ENCODE measurements around the gene ELAVL1. TPM values are rescaled to one million over a fixed set of nuclear protein-coding genes. Genes with fewer than 3 reads are reported as not detected.
"Not testable (repeated sequence)": the region's sequence is repeated elsewhere in the genome, so short reads cannot be mapped to it uniquely, and the experiment has no call there.

The ELAVL1 gene
- total and polyA plus RNA-seq, 10 donors: 13.5 to 66.7 (median 29.9) TPM

DNA sequence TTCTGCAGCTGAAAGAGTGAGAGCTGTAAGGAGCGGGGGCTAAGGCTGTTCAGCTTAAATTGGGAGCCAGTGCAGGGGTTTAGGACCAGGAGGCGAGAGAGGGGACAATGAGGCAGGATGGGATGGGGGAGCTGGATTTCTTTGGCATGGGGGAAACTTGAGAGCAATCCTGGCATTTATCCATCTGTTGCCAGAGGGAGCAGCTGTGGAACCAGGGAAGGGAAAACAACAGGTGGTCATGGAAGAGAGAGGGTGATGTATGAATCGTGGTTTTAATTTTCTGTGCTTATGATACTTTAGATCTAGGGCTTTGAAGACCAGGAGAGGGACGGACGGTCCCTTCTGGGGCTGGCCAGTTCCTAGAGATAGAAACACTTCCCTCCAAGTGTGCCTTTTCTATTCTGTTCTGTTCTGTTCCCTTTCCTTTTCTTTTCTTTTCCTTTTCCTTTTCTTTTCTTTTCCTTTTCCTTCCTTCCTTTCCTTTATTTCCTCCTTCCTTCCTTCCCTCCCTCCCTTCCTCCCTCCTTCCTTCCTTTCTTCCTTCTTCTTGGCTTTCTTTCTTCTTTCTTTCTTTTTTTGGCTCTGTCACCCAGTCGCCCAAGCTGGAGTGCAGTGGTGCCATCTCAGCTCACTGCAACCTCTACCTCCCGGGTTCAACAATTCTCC lies 31.1 kb upstream of the ELAVL1 start:
- peaks cover 0 to 24% (median 0%) of the 10 kb centered on the region in 7 donors for H3K27me3 ChIP-seq (replicated peaks in 1 of 7)
- TF ChIP-seq POLR2AphosphoS5 (IDR thresholded peaks at IDR 0.05) (no peak), POLR2A (IDR thresholded peaks at IDR 0.05) (no peak)
- TF ChIP-seq, protein P1, sequence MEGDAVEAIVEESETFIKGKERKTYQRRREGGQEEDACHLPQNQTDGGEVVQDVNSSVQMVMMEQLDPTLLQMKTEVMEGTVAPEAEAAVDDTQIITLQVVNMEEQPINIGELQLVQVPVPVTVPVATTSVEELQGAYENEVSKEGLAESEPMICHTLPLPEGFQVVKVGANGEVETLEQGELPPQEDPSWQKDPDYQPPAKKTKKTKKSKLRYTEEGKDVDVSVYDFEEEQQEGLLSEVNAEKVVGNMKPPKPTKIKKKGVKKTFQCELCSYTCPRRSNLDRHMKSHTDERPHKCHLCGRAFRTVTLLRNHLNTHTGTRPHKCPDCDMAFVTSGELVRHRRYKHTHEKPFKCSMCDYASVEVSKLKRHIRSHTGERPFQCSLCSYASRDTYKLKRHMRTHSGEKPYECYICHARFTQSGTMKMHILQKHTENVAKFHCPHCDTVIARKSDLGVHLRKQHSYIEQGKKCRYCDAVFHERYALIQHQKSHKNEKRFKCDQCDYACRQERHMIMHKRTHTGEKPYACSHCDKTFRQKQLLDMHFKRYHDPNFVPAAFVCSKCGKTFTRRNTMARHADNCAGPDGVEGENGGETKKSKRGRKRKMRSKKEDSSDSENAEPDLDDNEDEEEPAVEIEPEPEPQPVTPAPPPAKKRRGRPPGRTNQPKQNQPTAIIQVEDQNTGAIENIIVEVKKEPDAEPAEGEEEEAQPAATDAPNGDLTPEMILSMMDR (IDR thresholded peaks at IDR 0.05 in 8 of 11, conservative IDR thresholded peaks at IDR 0.05 in 3 of 11): no peak
- 77 to 87% (median 81%) methylated on average over 7 of the region's 7 CpGs for WGBS, 5 donors
- DNase-seq: no peak
- intact Hi-C loops (cut with DNase I; ENCODE audit: low total_unique reads): no loop called here
- H3K4me3 ChIP-seq: no peak overlapping the region
- H3K4me1 ChIP-seq: no peaks in the 10 kb centered on the region
- H3K36me3 ChIP-seq: no peaks in the 10 kb centered on the region
- H3K9me3 ChIP-seq: no peaks in the 10 kb centered on the region
- H3K27ac ChIP-seq: no peak overlapping the region

DNA sequence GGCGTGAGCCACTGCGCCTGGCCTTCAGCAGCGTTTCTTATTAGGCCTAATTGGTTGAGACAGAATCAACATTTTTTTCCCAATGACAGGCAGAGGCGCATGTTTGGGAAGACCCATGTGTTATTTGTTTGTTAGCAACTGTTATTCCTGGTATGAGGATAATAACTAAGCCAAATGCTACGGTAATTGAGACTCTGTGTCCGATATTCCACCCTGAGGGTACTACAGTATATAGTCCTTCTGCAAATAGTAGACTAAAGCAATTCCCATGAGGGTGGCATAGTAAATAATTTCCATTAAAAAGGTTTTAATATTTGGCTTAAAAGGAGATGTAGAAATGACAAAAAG lies 28.7 kb upstream of the ELAVL1 start:
- Histone ChIP-seq H3K27me3 (replicated peaks in 1 of 7) (peaks cover 0 to 21% (median 0%) of the 10 kb centered on the region in 7 donors), H3K4me3 (no peak overlapping the region), H3K4me1 (no peaks in the 10 kb centered on the region), H3K9me3 (no peaks in the 10 kb centered on the region), H3K27ac (no peak overlapping the region), H3K36me3 (no peaks in the 10 kb centered on the region)
- intact Hi-C loops (cut with DNase I; ENCODE audit: low total_unique reads): no loop called here
- DNase-seq: no peak
- no peak for TF ChIP-seq POLR2A (IDR thresholded peaks at IDR 0.05)
- TF ChIP-seq, protein P1 (IDR thresholded peaks at IDR 0.05 in 8 of 11, conservative IDR thresholded peaks at IDR 0.05 in 3 of 11): no peak
- TF ChIP-seq POLR2AphosphoS5 (IDR thresholded peaks at IDR 0.05): no peak
- WGBS, 5 donors: 83 to 94% (median 91%) methylated on average over 6 of the region's 6 CpGs

DNA sequence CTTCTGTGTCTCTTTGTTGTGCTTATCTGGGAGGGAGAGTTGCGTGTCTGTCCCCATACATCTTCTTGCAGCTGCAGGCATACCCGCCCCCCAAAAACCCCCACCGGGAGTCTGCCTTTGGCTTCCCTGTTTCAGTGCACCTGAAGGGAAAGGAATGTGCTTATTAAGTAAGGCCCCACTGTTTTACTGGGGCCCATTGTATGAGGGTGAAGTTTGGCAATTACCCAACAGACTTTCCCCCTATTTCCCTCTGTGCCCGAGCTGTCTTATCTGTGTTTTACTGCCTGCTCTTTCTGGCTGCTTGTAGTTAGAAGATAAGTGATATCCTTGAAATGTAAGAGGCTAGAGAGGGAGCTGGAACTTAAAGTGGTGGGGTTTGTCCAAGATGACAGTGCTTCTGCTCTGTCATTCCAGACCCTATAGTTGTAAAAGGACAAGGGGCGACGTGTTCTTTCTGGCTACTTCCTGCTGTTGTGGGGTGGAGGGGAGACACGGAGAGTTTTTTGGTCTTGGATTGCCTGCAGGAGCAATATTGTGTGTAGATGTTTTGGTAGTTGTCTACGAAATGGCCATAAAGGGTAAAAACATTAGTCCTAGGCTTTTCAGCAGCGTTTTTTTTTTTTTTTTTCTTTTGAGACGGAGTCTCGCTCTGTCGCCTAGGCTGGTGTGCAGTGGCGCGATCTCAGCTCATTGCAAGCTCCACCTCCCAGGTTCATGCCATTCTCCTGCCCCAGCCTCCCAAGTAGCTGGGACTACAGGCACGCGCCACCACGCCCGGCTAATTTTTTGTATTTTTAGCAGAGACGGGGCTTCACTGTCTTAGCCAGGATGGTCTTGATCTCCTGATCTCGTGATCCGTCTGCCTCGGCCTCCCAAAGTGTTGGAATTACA lies 28.1 kb upstream of the ELAVL1 start:
- H3K27me3 ChIP-seq (replicated peaks in 1 of 7): peaks cover 0 to 21% (median 0%) of the 10 kb centered on the region in 7 donors
- H3K4me1 ChIP-seq; DNase-seq; H3K27ac ChIP-seq; H3K9me3 ChIP-seq; intact Hi-C loops (cut with DNase I; ENCODE audit: low total_unique reads); H3K4me3 ChIP-seq; H3K36me3 ChIP-seq: not testable (repeated sequence)
- 56 to 67% (median 61%) methylated on average over 22 of the region's 22 CpGs for WGBS, 5 donors

DNA sequence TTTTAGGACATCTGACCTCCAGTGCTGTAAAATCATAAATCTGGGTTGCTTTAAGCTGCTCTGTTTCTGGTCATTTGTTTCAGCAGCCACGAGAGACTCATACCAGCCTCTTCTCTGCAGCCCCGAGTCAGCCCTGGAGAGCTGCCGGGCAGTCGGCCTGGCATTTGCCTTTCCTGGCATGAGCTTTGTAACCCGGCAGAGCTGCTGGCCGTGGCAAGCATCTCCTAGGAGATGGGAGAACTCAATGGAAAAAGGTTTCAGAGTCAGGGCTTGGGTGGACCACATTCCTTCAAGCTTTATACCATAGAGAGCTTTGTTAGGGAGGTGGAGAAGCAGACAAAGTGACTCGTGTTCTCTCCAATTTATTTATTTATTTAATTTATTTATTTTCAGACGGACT lies 25.5 kb upstream of the ELAVL1 start:
- Histone ChIP-seq H3K27me3 (replicated peaks in 1 of 7) (peaks cover 0 to 7% (median 0%) of the 10 kb centered on the region in 7 donors), H3K36me3 (no peaks in the 10 kb centered on the region), H3K4me1 (no peaks in the 10 kb centered on the region), H3K27ac (no peak overlapping the region), H3K9me3 (no peaks in the 10 kb centered on the region), H3K4me3 (no peak overlapping the region)
- TF ChIP-seq POLR2AphosphoS5 (IDR thresholded peaks at IDR 0.05) (no peak), POLR2A (IDR thresholded peaks at IDR 0.05) (no peak)
- TF ChIP-seq, protein P1 (IDR thresholded peaks at IDR 0.05 in 8 of 11, conservative IDR thresholded peaks at IDR 0.05 in 3 of 11): no peak
- no peak for DNase-seq
- WGBS, 5 donors: 84 to 91% (median 87%) methylated on average over 8 of the region's 8 CpGs
- intact Hi-C loops (cut with DNase I; ENCODE audit: low total_unique reads): no loop called here
